IMR-90 (cell line): ENCODE results near the gene ZRANB3. TPM values are rescaled to one million over a fixed set of nuclear protein-coding genes. Genes with fewer than 3 reads are reported as not detected.

Experiments used
- ATAC-seq: fragments of 200-7000 bp; cut with Tn5 transposase; 2 replicates; pipeline ENCODE4 v1.9.1; 2020; ENCODE audit warnings: low read depth, mild to moderate bottlenecking, moderate library complexity
- BruUV-seq: library from RNA; stranded (reverse); fragments of 400-500 nt; replicated peaks from 2 replicates; lab custom pipeline; 2021; lab: Mats Ljungman, UMichigan
- CTCF ChIA-PET: fragments of 300-600 bp; formaldehyde crosslinking; extraction: SDS; loops from one replicate; lab custom pipeline; 2021; ENCODE audit warnings: antibody characterized with exemption; lab: Yijun Ruan, JAX
- POLR2A ChIA-PET: fragments of 300-600 bp; sonication (Branson Sonifier 250); formaldehyde crosslinking; loops from one replicate; lab custom pipeline; 2022; ENCODE audit warnings: antibody characterized with exemption; ENCODE audit not compliant: unreplicated experiment; lab: Charles Lee
- DNase-seq: peaks from one replicate; pipeline ENCODE4 v3.0.0; 2013
- H2AFZ ChIP-seq: replicated peaks from 2 replicates; pipeline ENCODE3; 2013; ENCODE audit warnings: low read length, mild to moderate bottlenecking; ENCODE audit not compliant: poor library complexity
- H2AK5ac ChIP-seq: 2 replicates; pipeline ENCODE4 v1.6.1; 2013; ENCODE audit warnings: low read depth, low read length, inconsistent platforms
- H2AK9ac ChIP-seq: replicated peaks from 2 replicates; pipeline ENCODE3; 2013; ENCODE audit warnings: mild to moderate bottlenecking, low read depth, low read length, moderate library complexity; ENCODE audit not compliant: poor library complexity
- H2BK120ac ChIP-seq: 2 replicates; pipeline ENCODE4 v1.6.1; 2013; ENCODE audit warnings: low read depth, low read length, inconsistent platforms
- H2BK15ac ChIP-seq: 3 replicates; pipeline ENCODE4 v1.6.1; 2013; ENCODE audit warnings: low read depth, low read length, inconsistent platforms
- H2BK20ac ChIP-seq: 2 replicates; pipeline ENCODE4 v1.6.1; 2013; ENCODE audit warnings: low read depth, mild to moderate bottlenecking, inconsistent platforms, low read length, moderate library complexity
- H2BK5ac ChIP-seq: 2 replicates; pipeline ENCODE4 v1.6.1; 2013; ENCODE audit warnings: mild to moderate bottlenecking, low read depth, low read length, inconsistent platforms; ENCODE audit not compliant: poor library complexity, severe bottlenecking
- H3K14ac ChIP-seq: replicated peaks from 2 replicates; pipeline ENCODE4 v1.6.1; 2013; ENCODE audit warnings: low read depth, low read length, inconsistent platforms
- H3K18ac ChIP-seq: 2 replicates; pipeline ENCODE4 v1.6.1; 2013; ENCODE audit warnings: low read depth, low read length, control low read depth
- H3K23ac ChIP-seq: 2 replicates; pipeline ENCODE4 v1.6.1; 2013; ENCODE audit warnings: low read depth, low read length, inconsistent platforms
- H3K27ac ChIP-seq: 2 replicates; pipeline ENCODE4 v1.5.1; 2013; ENCODE audit warnings: mild to moderate bottlenecking, control low read depth, low read length; ENCODE audit not compliant: insufficient read depth
- H3K27me3 ChIP-seq: 2 replicates; pipeline ENCODE4 v1.6.1; 2013; ENCODE audit warnings: low read length; ENCODE audit not compliant: control insufficient read depth, insufficient read depth
- H3K36me3 ChIP-seq: 2 replicates; pipeline ENCODE4 v1.6.1; 2013; ENCODE audit warnings: low read length, mixed read lengths; ENCODE audit not compliant: control insufficient read depth, insufficient read depth
- H3K4ac ChIP-seq: 2 replicates; pipeline ENCODE4 v1.6.1; 2013; ENCODE audit warnings: low read depth, low read length, inconsistent platforms
- H3K4me1 ChIP-seq: 2 replicates; pipeline ENCODE4 v1.6.1; 2013; ENCODE audit warnings: low read length, mixed read lengths; ENCODE audit not compliant: control insufficient read depth, insufficient read depth
- H3K4me2 ChIP-seq: 2 replicates; pipeline ENCODE4 v1.6.1; 2013; ENCODE audit warnings: low read depth, mild to moderate bottlenecking, control low read depth, low read length, moderate library complexity
- H3K4me3 ChIP-seq: 2 replicates; pipeline ENCODE4 v1.5.1; 2013; ENCODE audit warnings: low read depth, mild to moderate bottlenecking, control low read depth, low read length, moderate library complexity; ENCODE audit not compliant: insufficient read depth
- H3K56ac ChIP-seq: 2 replicates; pipeline ENCODE4 v1.6.1; 2013; ENCODE audit warnings: low read length, inconsistent platforms; ENCODE audit not compliant: insufficient read depth; ENCODE audit errors: extremely low read depth
- H3K79me1 ChIP-seq, 2 experiments: 2 replicates each; pipeline ENCODE4 v1.6.1; 2013; ENCODE audit warnings: low read length in 2 of 2, inconsistent platforms in 1 of 2, low read depth in 1 of 2
- H3K9ac ChIP-seq: 2 replicates; pipeline ENCODE4 v1.6.1; 2013; ENCODE audit warnings: low read depth, low read length, control low read depth
- H3K9me1 ChIP-seq: 2 replicates; pipeline ENCODE4 v1.6.1; 2013; ENCODE audit warnings: low read length, inconsistent platforms; ENCODE audit not compliant: insufficient read depth
- H3K9me3 ChIP-seq: 2 replicates; pipeline ENCODE4 v1.6.1; 2013; ENCODE audit warnings: low read length; ENCODE audit not compliant: control insufficient read depth, insufficient read depth
- H4K20me1 ChIP-seq: 2 replicates; pipeline ENCODE4 v1.6.1; 2013; ENCODE audit warnings: low read length, inconsistent platforms; ENCODE audit not compliant: insufficient read depth
- H4K5ac ChIP-seq: 2 replicates; pipeline ENCODE4 v1.6.1; 2013; ENCODE audit warnings: mild to moderate bottlenecking, low read depth, low read length, control low read depth
- H4K8ac ChIP-seq, 2 experiments: 2 replicates each; pipeline ENCODE4 v1.6.1; 2013; ENCODE audit warnings: low read depth in 2 of 2, low read length in 2 of 2, control low read depth in 1 of 2, inconsistent platforms in 1 of 2
- H4K91ac ChIP-seq: 2 replicates; pipeline ENCODE4 v1.6.1; 2013; ENCODE audit warnings: low read depth, low read length, inconsistent platforms; ENCODE audit not compliant: insufficient read depth
- CEBPB ChIP-seq: IDR thresholded peaks from 2 replicates; pipeline ENCODE4 v1.6.1; 2012; ENCODE audit warnings: low read depth, low read length, improper control_type of control experiment
- CHD1 ChIP-seq: IDR thresholded peaks from 2 replicates; pipeline ENCODE4 v1.6.1; 2012; ENCODE audit warnings: low read depth, low read length, improper control_type of control experiment
- CTCF ChIP-seq: conservative IDR thresholded peaks from 2 replicates; pipeline ENCODE4 v1.5.1; 2012; ENCODE audit warnings: mild to moderate bottlenecking, low read depth, low read length, improper control_type of control experiment
- FOS ChIP-seq: fragments of 150-350 bp; IDR thresholded peaks from 2 replicates; pipeline ENCODE4 v1.6.1; 2016; ENCODE audit warnings: low read depth, low read length
- MAFK ChIP-seq: IDR thresholded peaks from 2 replicates; pipeline ENCODE4 v1.6.1; 2012; ENCODE audit warnings: low read depth, low read length, improper control_type of control experiment
- MAZ ChIP-seq: IDR thresholded peaks from 2 replicates; pipeline ENCODE4 v1.6.1; 2012; ENCODE audit warnings: low read depth, mild to moderate bottlenecking, low read length, improper control_type of control experiment, moderate library complexity, borderline replicate concordance
- MXI1 ChIP-seq: IDR thresholded peaks from 2 replicates; pipeline ENCODE4 v1.6.1; 2012; ENCODE audit warnings: low read depth, mild to moderate bottlenecking, low read length, moderate library complexity, borderline replicate concordance
- NFE2L2 ChIP-seq: fragments of 150-350 bp; IDR thresholded peaks from 2 replicates; pipeline ENCODE4 v1.6.1; 2016; ENCODE audit warnings: low read depth, mild to moderate bottlenecking, low read length
- POLR2A ChIP-seq: IDR thresholded peaks from 2 replicates; pipeline ENCODE4 v1.6.1; 2012; ENCODE audit warnings: mild to moderate bottlenecking, low read depth, low read length
- RCOR1 ChIP-seq: IDR thresholded peaks from 2 replicates; pipeline ENCODE4 v1.6.1; 2012; ENCODE audit warnings: mild to moderate bottlenecking, low read length, improper control_type of control experiment; ENCODE audit not compliant: insufficient replicate concordance
- RFX5 ChIP-seq: IDR thresholded peaks from 2 replicates; pipeline ENCODE4 v1.8.0; 2012; ENCODE audit warnings: low read depth, mild to moderate bottlenecking, low read length, moderate library complexity
- SMC3 ChIP-seq: fragments of 150-350 bp; IDR thresholded peaks from 2 replicates; pipeline ENCODE4 v1.6.1; 2016; ENCODE audit warnings: low read depth, mild to moderate bottlenecking, antibody characterized with exemption, low read length, moderate library complexity
- USF2 ChIP-seq: fragments of 150-350 bp; IDR thresholded peaks from 2 replicates; pipeline ENCODE4 v1.6.1; 2017; ENCODE audit warnings: mild to moderate bottlenecking, antibody characterized with exemption, low read length, low read depth
- WGBS, 2 experiments: methylation state at CpG; one replicate each; pipeline versions ENCODE4 v1.1.5 to v1.1.7; 2013; ENCODE audit warnings: missing lambda C conversion rate in 2 of 2; ENCODE audit not compliant: insufficient read length in 1 of 2; ENCODE audit errors: extremely low coverage in 2 of 2; 5-methylcytosine and 5-hydroxymethylcytosine counted together
- dilution Hi-C: fragments of 300-500 bp; cut with HindIII; formaldehyde crosslinking; loops from one replicate; pipeline ENCODE4 v1.14.3; 2018; ENCODE audit warnings: low sequenced_read_pairs; ENCODE audit not compliant: unreplicated experiment
- in situ Hi-C: fragments of 300-500 bp; cut with MboI; formaldehyde crosslinking; loops from 3 replicates; pipeline ENCODE4 v1.14.3; 2019; ENCODE audit warnings: low sequenced_read_pairs, inconsistent platforms, mixed read lengths
- intact Hi-C: fragments of 100-400 bp; cut with micrococcal nuclease; formaldehyde crosslinking; loops from 2 replicates; pipeline ENCODE4 v1.10.0; 2022
- polyA plus RNA-seq, 3 experiments: library from polyadenylated mRNA; depleted of rRNA; stranded (reverse); fragments of >200 nt; gene quantifications; 2 replicates each; pipeline ENCODE4 v1.2.3, GENCODE V29; 2012; ENCODE audit warnings: low replicate concordance in 1 of 3
- total RNA-seq: library from RNA; depleted of rRNA; stranded (reverse); fragments of >200 nt; gene quantifications from 2 replicates; pipeline ENCODE4 v1.2.3, GENCODE V29; 2012
- TF ChIP-seq, protein P1 (sequence below): fragments of 150-350 bp; IDR thresholded peaks from 2 replicates; pipeline ENCODE4 v1.6.1; 2016; ENCODE audit warnings: low read depth, mild to moderate bottlenecking, low read length, moderate library complexity, borderline replicate concordance

Gene ZRANB3
- total and polyA plus RNA-seq, 2 of the 4 experiments (the other 2 are of a cell fraction): 3.4 to 9.3 TPM

GRCh38 chr2:135094508-135094907, 436.5 kb downstream of the ZRANB3 start:
- Histone ChIP-seq H2AK9ac (no peak overlapping the region), H4K20me1 (no peaks in the 10 kb centered on the region; the same call in 1 of the 2 replicates), H2BK120ac (no peak overlapping the region), H3K4ac (no peak overlapping the region), H3K4me2 (no peak overlapping the region), H4K8ac (no peak overlapping the region), H3K36me3 (peaks cover 7% of the 10 kb centered on the region; the same call in 1 of the 2 replicates), H4K5ac (no peak overlapping the region), H3K9ac (no peak overlapping the region), H3K18ac (no peak overlapping the region), H3K4me1 (peaks cover 7% of the 10 kb centered on the region), H2BK5ac (no peak overlapping the region), H3K9me3 (no peaks in the 10 kb centered on the region), H2AK5ac (no peak overlapping the region), H3K4me3 (no peak overlapping the region), H3K27me3 (no peaks in the 10 kb centered on the region), H3K23ac (no peak overlapping the region), H2AFZ (no peak overlapping the region), H2BK20ac (no peak overlapping the region), H2BK15ac (no peak overlapping the region), H4K91ac (no peak overlapping the region), H3K9me1 (no peaks in the 10 kb centered on the region; the same call in 1 of the 2 replicates), H3K27ac (no peak overlapping the region), H3K79me1 (peaks cover 14 to 28% of the 10 kb centered on the region in 2 experiments), H3K56ac (no peak overlapping the region), H3K14ac (no peak overlapping the region)
- DNase-seq: peak; percentile 5
- intact Hi-C loops: no loop called here
- POLR2A ChIA-PET: no interaction called here
- dilution Hi-C loops: no loop called here
- no peak for TF ChIP-seq SMC3
- TF ChIP-seq RCOR1: no peak
- no peak for TF ChIP-seq CEBPB
- TF ChIP-seq MXI1: no peak
- no peak for TF ChIP-seq MAZ
- TF ChIP-seq MAFK: no peak
- TF ChIP-seq USF2: no peak
- TF ChIP-seq CTCF: no peak
- no peak for TF ChIP-seq POLR2A
- TF ChIP-seq CHD1: no peak
- no peak for TF ChIP-seq FOS
- TF ChIP-seq NFE2L2: no peak
- TF ChIP-seq RFX5: no peak
- TF ChIP-seq, protein P1, sequence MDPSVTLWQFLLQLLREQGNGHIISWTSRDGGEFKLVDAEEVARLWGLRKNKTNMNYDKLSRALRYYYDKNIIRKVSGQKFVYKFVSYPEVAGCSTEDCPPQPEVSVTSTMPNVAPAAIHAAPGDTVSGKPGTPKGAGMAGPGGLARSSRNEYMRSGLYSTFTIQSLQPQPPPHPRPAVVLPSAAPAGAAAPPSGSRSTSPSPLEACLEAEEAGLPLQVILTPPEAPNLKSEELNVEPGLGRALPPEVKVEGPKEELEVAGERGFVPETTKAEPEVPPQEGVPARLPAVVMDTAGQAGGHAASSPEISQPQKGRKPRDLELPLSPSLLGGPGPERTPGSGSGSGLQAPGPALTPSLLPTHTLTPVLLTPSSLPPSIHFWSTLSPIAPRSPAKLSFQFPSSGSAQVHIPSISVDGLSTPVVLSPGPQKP: no peak
- in situ Hi-C loops: no loop called here
- no CpG with 5 or more reads among the region's 2 CpGs for WGBS, 2 experiments
- ATAC-seq: no peak
- BruUV-seq: no TSS peak
- CTCF ChIA-PET: no interaction called here
